ENCODE measurements around the gene TBL2.
"Not testable (repeated sequence)": the region's sequence is repeated elsewhere in the genome, so short reads cannot be mapped to it uniquely, and the experiment has no call there.

Gene TBL2

DNA sequence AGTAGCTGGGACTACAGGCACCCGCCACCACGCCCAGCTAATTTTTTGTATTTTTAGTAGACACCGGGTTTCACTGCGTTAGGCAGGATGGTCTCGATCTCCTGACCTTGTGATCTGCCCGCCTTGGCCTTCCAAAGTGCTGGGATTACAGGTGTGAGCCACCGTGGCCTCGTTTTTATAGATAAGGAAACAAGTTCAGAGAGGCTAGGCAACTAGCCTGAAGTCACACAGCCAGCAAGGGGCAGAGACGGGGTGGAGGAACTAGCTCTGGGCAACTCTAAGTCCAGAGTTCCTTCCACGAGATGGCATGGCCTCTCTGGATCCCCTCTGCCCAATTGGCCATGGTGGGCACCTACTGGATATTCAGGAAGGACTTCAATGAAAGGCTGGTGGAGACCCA is 36.6 kb upstream of the TBL2 start:
- H3K27ac ChIP-seq (ENCODE audit: extremely low read depth, low read depth, low read length); H3K9me3 ChIP-seq (ENCODE audit: control insufficient read depth, insufficient read depth, low read depth, low read length); H3K4me1 ChIP-seq (ENCODE audit: control insufficient read depth, insufficient read depth, low read length); H3K4me3 ChIP-seq (ENCODE audit: low read depth, low read length): not testable (repeated sequence)
- POLR2A ChIA-PET: interaction anchor here (0.6 to 0.7 kb wide), 2 partner anchors 58 to 72 kb away, joined by 3 to 4 read pairs; no protein-coding TSS in a partner anchor
- H3K36me3 ChIP-seq (ENCODE audit: control insufficient read depth in 2 of 2, insufficient read depth in 1 of 2, low read length in 2 of 2): peaks cover 0 to 11% of the 10 kb centered on the region in 2 experiments; a peak in 1 of 3 replicates
- CTCF ChIA-PET: interaction anchor here (0.6 to 3.4 kb wide), 6 partner anchors 8 to 113 kb away, joined by 3 to 13 read pairs (median 6); partner anchors contain the start of gene VPS37D
- peak; percentile 59; the same call in 1 of the 2 replicates for TF ChIP-seq ZNF768 (tag by site-specific recombination; IDR thresholded peaks at IDR 0.05)

DNA sequence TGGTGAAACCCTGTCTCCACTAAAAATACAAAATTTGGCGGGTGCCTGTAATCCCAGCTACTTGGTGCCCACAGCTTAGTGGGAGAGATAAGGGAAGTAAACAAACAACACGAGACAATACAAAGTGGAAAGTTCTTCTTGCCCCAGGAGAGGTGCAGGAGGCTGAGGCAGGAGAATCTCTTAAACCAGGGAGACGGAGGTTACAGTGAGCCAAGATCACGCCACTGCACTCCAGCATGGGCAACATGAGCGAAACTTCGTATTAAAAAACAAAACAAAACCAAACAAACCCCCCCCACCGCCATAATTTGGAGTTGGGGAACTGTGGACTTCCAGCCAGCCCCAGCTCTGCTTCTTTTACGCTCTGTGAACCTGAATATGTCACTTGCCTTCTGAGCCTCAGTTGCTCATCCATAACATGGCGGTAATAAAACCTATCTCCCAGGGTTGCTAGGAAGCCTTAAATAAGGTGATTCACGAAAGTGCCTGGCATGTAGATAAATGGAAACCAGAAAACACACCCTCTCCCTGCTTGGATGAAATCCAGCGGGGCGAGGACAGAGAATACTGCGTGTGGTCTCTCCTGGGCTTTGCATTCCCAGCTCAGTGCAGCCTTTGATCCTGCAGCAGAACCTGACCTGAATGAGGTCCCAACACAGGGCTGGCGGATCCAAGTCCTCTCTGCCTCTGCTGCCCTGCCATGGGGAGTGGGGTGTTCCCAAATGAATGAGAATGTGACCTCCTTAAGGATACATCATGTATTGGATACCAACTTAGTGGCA is 35.8 kb upstream of the TBL2 start:
- Histone ChIP-seq H3K4me3 (ENCODE audit: low read depth, low read length) (no peak overlapping the region), H3K4me1 (ENCODE audit: control insufficient read depth, insufficient read depth, low read length) (peaks cover 7% of the 10 kb centered on the region), H3K9me3 (ENCODE audit: control insufficient read depth, insufficient read depth, low read depth, low read length) (no peaks in the 10 kb centered on the region), H3K36me3 (ENCODE audit: control insufficient read depth in 2 of 2, insufficient read depth in 1 of 2, low read length in 2 of 2) (peaks cover 0 to 11% of the 10 kb centered on the region in 2 experiments; a peak in 1 of 3 replicates), H3K27ac (ENCODE audit: extremely low read depth, low read depth, low read length) (no peak overlapping the region)
- ChIA-PET POLR2A (interaction anchor here (0.6 to 0.7 kb wide), 2 partner anchors 71 to 73 kb away, joined by 4 to 7 read pairs; no protein-coding TSS in a partner anchor), CTCF (interaction anchor here (0.6 to 3.4 kb wide), 10 partner anchors 7 to 158 kb away, joined by 3 to 13 read pairs (median 4); partner anchors contain the start of gene VPS37D)
- TF ChIP-seq ZNF707 (tag by site-specific recombination; IDR thresholded peaks at IDR 0.05) (no peak), ZNF311 (tag by site-specific recombination; IDR thresholded peaks at IDR 0.05; ENCODE audit: borderline replicate concordance) (no peak), ZBTB20 (tag by site-specific recombination; IDR thresholded peaks at IDR 0.05) (no peak), SALL2 (tag by site-specific recombination; IDR thresholded peaks at IDR 0.05; ENCODE audit: borderline replicate concordance) (no peak), TRIM28 (IDR thresholded peaks at IDR 0.05; ENCODE audit: borderline replicate concordance, low read length) (no peak), ZNF140 (tag by site-specific recombination; IDR thresholded peaks at IDR 0.05) (no peak), ZEB2 (tag by site-specific recombination; IDR thresholded peaks at IDR 0.05) (no peak)
- TF ChIP-seq, protein P1, sequence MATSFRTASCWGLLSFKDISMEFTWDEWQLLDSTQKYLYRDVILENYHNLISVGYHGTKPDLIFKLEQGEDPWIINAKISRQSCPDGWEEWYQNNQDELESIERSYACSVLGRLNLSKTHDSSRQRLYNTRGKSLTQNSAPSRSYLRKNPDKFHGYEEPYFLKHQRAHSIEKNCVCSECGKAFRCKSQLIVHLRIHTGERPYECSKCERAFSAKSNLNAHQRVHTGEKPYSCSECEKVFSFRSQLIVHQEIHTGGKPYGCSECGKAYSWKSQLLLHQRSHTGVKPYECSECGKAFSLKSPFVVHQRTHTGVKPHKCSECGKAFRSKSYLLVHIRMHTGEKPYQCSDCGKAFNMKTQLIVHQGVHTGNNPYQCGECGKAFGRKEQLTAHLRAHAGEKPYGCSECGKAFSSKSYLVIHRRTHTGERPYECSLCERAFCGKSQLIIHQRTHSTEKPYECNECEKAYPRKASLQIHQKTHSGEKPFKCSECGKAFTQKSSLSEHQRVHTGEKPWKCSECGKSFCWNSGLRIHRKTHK (tag by site-specific recombination; IDR thresholded peaks at IDR 0.05): no peak

DNA sequence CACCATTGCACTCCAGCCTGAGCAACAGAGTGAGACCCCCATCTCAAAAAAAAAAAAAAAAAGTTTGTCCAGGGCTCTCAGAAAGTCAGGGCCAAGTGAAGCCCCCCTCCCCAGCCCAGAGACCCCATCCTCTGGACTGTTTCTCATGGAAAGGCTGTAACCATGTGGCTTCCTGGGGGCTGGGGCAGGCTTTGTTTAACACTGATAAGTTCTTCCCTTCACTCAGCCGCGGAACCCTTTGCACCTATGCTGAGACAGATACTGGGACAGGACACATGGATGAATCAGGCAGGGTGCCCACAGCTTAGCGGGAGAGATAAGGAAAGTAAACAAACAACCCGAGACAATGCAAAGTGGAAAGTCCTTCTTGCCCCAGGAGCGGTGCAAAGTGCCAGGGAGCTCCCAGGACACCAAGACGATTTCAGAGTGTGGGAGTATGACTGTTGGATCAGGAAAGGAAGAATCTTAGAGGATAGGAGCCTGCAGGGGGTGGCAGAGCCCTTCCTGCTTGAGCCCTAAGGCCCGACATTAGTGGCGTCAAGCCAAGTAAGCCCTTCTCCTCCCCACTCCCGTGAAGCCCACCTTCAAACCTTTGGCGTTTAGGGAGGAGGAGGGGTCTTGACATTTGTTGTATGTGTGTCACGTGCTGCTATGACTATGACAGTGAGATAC is 34.4 kb upstream of the TBL2 start:
- H3K36me3 ChIP-seq (ENCODE audit: control insufficient read depth in 2 of 2, insufficient read depth in 1 of 2, low read length in 2 of 2): peaks cover 0 to 11% of the 10 kb centered on the region in 2 experiments; a peak in 1 of 3 replicates
- H3K4me1 ChIP-seq (ENCODE audit: control insufficient read depth, insufficient read depth, low read length): peaks cover 7% of the 10 kb centered on the region
- H3K9me3 ChIP-seq (ENCODE audit: control insufficient read depth, insufficient read depth, low read depth, low read length): no peaks in the 10 kb centered on the region
- ChIA-PET CTCF (interaction anchor here (0.7 to 2.9 kb wide), 12 partner anchors 17 to 129 kb away, joined by 3 to 16 read pairs (median 4); partner anchors contain the start of gene VPS37D), POLR2A (interaction anchor here (0.7 to 1.1 kb wide), 5 partner anchors 8 to 125 kb away, joined by 3 to 6 read pairs (median 3); partner anchors contain the start of gene ABHD11)
- no peak overlapping the region for H3K4me3 ChIP-seq (ENCODE audit: low read depth, low read length)
- H3K27ac ChIP-seq (ENCODE audit: extremely low read depth, low read depth, low read length): no peak overlapping the region; the same call in 1 of the 2 replicates
- TF ChIP-seq ZNF529 (tag by site-specific recombination; IDR thresholded peaks at IDR 0.05; ENCODE audit: insufficient replicate concordance) (no peak), ZBTB48 (tag by site-specific recombination; IDR thresholded peaks at IDR 0.05) (peak; percentile 62; the same call in 1 of the 2 replicates), ZNF843 (tag by site-specific recombination; IDR thresholded peaks at IDR 0.05) (0 out of 2 replicates have a peak, but pooled peaks have one; percentile 29), ZNF341 (tag by site-specific recombination; IDR thresholded peaks at IDR 0.05; ENCODE audit: low read depth) (no peak), TCF7L2 (IDR thresholded peaks at IDR 0.05; ENCODE audit: borderline replicate concordance, low read depth, low read length) (no peak), ZNF302 (tag by site-specific recombination; IDR thresholded peaks at IDR 0.05; ENCODE audit: low read depth) (no peak), ZNF132 (tag by site-specific recombination; IDR thresholded peaks at IDR 0.05; ENCODE audit: borderline replicate concordance) (no peak), ZNF10 (tag by site-specific recombination; IDR thresholded peaks at IDR 0.05) (no peak), BCL11B (tag by site-specific recombination; IDR thresholded peaks at IDR 0.05; ENCODE audit: low read depth) (no peak), ZFP37 (tag by site-specific recombination; IDR thresholded peaks at IDR 0.05) (no peak), ZNF274 (IDR thresholded peaks at IDR 0.05; ENCODE audit: low read length) (no peak), ZNF274 (tag by site-specific recombination; IDR thresholded peaks at IDR 0.05; ENCODE audit: borderline replicate concordance) (no peak), SALL2 (tag by site-specific recombination; IDR thresholded peaks at IDR 0.05; ENCODE audit: borderline replicate concordance) (no peak), KLF10 (tag by site-specific recombination; IDR thresholded peaks at IDR 0.05) (no peak), ZNF48 (tag by site-specific recombination; IDR thresholded peaks at IDR 0.05) (no peak), ZNF391 (tag by site-specific recombination; IDR thresholded peaks at IDR 0.05; ENCODE audit: borderline replicate concordance, low read depth) (no peak)
- TF ChIP-seq, protein P1 (tag by site-specific recombination; IDR thresholded peaks at IDR 0.05): no peak
- TF ChIP-seq, protein P2, sequence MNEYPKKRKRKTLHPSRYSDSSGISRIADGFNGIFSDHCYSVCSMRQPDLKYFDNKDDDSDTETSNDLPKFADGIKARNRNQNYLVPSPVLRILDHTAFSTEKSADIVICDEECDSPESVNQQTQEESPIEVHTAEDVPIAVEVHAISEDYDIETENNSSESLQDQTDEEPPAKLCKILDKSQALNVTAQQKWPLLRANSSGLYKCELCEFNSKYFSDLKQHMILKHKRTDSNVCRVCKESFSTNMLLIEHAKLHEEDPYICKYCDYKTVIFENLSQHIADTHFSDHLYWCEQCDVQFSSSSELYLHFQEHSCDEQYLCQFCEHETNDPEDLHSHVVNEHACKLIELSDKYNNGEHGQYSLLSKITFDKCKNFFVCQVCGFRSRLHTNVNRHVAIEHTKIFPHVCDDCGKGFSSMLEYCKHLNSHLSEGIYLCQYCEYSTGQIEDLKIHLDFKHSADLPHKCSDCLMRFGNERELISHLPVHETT (tag by site-specific recombination; IDR thresholded peaks at IDR 0.05): no peak
